ENCODE results near the gene GSDMA. TPM values are rescaled to one million over a fixed set of nuclear protein-coding genes. Genes with fewer than 3 reads are reported as not detected.

The GSDMA gene
- total and polyA plus RNA-seq, 10 of the 15 experiments (the other 5 are each of a cell fraction or from before 2014, with no cell fraction given): 0.04 to 0.11 TPM; not detected in 8

DNA sequence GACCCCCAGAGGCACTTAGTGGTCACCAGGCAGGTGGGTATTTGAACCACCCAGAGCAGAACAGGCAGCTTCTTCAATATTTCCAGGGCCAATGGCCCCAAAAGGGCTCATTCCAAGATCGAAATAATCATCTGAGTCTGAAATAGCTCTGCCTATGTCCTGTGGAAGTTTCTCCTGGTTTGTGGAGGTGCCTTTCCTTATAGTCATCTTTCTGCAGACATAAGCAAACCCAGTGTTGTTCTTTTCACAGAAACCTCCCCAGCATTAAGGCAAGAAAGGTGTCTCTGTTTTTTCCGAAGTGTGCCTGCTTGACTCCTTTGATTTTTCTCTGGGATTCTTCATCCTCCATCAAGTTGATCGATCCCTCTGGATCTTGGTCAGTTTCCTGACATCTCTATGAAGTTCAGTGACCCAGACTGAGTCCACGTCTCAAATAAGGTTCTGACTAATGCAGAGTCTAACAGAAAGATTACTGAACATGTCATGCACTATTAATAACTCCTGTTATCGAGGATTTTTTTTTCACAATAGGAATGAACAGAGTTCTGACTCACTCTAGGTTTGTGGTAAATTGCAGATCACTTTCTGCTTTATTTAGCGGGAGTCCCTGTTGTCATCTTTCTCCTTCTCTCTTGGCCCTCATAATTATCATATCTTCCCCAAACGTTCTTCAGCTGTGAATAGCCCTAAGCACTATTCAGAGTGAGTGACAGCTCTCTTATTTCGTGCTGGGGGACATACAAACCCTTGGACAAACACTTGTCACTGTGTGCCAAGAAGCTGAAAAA lies 33.8 kb upstream of the GSDMA start (continued):
- TF ChIP-seq, protein P1, sequence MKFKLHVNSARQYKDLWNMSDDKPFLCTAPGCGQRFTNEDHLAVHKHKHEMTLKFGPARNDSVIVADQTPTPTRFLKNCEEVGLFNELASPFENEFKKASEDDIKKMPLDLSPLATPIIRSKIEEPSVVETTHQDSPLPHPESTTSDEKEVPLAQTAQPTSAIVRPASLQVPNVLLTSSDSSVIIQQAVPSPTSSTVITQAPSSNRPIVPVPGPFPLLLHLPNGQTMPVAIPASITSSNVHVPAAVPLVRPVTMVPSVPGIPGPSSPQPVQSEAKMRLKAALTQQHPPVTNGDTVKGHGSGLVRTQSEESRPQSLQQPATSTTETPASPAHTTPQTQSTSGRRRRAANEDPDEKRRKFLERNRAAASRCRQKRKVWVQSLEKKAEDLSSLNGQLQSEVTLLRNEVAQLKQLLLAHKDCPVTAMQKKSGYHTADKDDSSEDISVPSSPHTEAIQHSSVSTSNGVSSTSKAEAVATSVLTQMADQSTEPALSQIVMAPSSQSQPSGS (IDR thresholded peaks at IDR 0.05; ENCODE audit: low read length): peak; percentile 93
- TF ChIP-seq FOXM1 (IDR thresholded peaks at IDR 0.05; ENCODE audit: low read depth, low read length) (peak; percentile 72; the same call in 1 of the 2 replicates), HCFC1 (IDR thresholded peaks at IDR 0.05; ENCODE audit: low read length) (no peak), NFIC (IDR thresholded peaks at IDR 0.05; ENCODE audit: low read depth, low read length) (peak; percentile 84), ZBED1 (IDR thresholded peaks at IDR 0.05; ENCODE audit: borderline replicate concordance) (peak; percentile 87), PML (IDR thresholded peaks at IDR 0.05; ENCODE audit: low read length) (0 out of 2 replicates have a peak, but pooled peaks have one; percentile 62), IKZF2 (IDR thresholded peaks at IDR 0.05) (peak; percentile 71 to 76; a peak in 3 of 4 replicates), JUNB (IDR thresholded peaks at IDR 0.05) (peak; percentile 89), EED (IDR thresholded peaks at IDR 0.05; ENCODE audit: low read depth) (peak; percentile 68), PBX3 (IDR thresholded peaks at IDR 0.05; ENCODE audit: insufficient replicate concordance, low read depth, low read length) (peak; percentile 81), BCL11A (IDR thresholded peaks at IDR 0.05; ENCODE audit: low read depth, low read length) (peak; percentile 38; the same call in 1 of the 2 replicates), IKZF1 (conservative IDR thresholded peaks at IDR 0.05) (peak; percentile 47; the same call in 1 of the 2 replicates), BHLHE40 (IDR thresholded peaks at IDR 0.05; ENCODE audit: borderline replicate concordance in 1 of 2, low read depth in 2 of 2, low read length in 1 of 2) (0 out of 4 replicates have a peak, but pooled peaks of 1 of the 2 experiments have one; percentile 7), RUNX3 (IDR thresholded peaks at IDR 0.05; ENCODE audit: low read length) (peak; percentile 93), ETV6 (conservative IDR thresholded peaks at IDR 0.05 in 1 of 2, IDR thresholded peaks at IDR 0.05 in 1 of 2; ENCODE audit: borderline replicate concordance in 1 of 2, low read depth in 1 of 2) (peak in 1 of 2 experiments; percentile 64; a peak in 1 of 4 replicates), ATF7 (IDR thresholded peaks at IDR 0.05; ENCODE audit: low read depth) (peak; percentile 86), SIN3A (IDR thresholded peaks at IDR 0.05; ENCODE audit: low read depth, low read length) (no peak), RBBP5 (conservative IDR thresholded peaks at IDR 0.05) (no peak)
- TF ChIP-seq, protein P2, sequence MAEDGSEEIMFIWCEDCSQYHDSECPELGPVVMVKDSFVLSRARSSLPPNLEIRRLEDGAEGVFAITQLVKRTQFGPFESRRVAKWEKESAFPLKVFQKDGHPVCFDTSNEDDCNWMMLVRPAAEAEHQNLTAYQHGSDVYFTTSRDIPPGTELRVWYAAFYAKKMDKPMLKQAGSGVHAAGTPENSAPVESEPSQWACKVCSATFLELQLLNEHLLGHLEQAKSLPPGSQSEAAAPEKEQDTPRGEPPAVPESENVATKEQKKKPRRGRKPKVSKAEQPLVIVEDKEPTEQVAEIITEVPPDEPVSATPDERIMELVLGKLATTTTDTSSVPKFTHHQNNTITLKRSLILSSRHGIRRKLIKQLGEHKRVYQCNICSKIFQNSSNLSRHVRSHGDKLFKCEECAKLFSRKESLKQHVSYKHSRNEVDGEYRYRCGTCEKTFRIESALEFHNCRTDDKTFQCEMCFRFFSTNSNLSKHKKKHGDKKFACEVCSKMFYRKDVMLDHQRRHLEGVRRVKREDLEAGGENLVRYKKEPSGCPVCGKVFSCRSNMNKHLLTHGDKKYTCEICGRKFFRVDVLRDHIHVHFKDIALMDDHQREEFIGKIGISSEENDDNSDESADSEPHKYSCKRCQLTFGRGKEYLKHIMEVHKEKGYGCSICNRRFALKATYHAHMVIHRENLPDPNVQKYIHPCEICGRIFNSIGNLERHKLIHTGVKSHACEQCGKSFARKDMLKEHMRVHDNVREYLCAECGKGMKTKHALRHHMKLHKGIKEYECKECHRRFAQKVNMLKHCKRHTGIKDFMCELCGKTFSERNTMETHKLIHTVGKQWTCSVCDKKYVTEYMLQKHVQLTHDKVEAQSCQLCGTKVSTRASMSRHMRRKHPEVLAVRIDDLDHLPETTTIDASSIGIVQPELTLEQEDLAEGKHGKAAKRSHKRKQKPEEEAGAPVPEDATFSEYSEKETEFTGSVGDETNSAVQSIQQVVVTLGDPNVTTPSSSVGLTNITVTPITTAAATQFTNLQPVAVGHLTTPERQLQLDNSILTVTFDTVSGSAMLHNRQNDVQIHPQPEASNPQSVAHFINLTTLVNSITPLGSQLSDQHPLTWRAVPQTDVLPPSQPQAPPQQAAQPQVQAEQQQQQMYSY (CRISPR knock-in tag; IDR thresholded peaks at IDR 0.05): no peak

Measured in GM12878 (cell line).